GM12891 (cell line): ENCODE results near the gene MSI2.

Source experiments
- PAX5 ChIP-seq: IDR thresholded peaks from 2 replicates; pipeline ENCODE4 v1.6.1; 2011; ENCODE audit warnings: low read length, moderate library complexity, mild to moderate bottlenecking; ENCODE audit not compliant: insufficient read depth, severe bottlenecking
- POLR2A ChIP-seq: IDR thresholded peaks from 2 replicates; pipeline ENCODE4 v1.6.1; 2011; ENCODE audit warnings: low read depth, low read length, control low read depth
- POLR2AphosphoS5 ChIP-seq: IDR thresholded peaks from 2 replicates; pipeline ENCODE4 v1.6.1; 2011; ENCODE audit warnings: low read depth, low read length, control low read depth
- POU2F2 ChIP-seq: IDR thresholded peaks from 2 replicates; pipeline ENCODE4 v1.6.1; 2011; ENCODE audit warnings: low read depth, mild to moderate bottlenecking, control low read depth, low read length, moderate library complexity
- TAF1 ChIP-seq: IDR thresholded peaks from 2 replicates; pipeline ENCODE4 v1.6.1; 2011; ENCODE audit warnings: low read depth, low read length, control low read depth

GRCh38 chr17:57715981-57716380 is 459.7 kb downstream of the MSI2 start:
- TF ChIP-seq POLR2A: no peak
- no peak for TF ChIP-seq POLR2AphosphoS5
- TF ChIP-seq TAF1: no peak
- TF ChIP-seq POU2F2: no peak
- no peak for TF ChIP-seq PAX5
